Activated T-helper 2 cell treated with anti-CD3 and anti-CD28 coated beads, Interferon-gamma antibody, Interleukin-2, Interleukin-4, amounts not matched to agents 10 μg/mL and 5 μg/mL and 100 μg/mL, durations not matched to agents 14 hours and 24 hours and 36 hours (primary cell): ENCODE measurements around the gene NPAS3. TPM values are rescaled to one million over a fixed set of nuclear protein-coding genes. Genes with fewer than 3 reads are reported as not detected.

Experiments used
- DNase-seq: peaks from one replicate; pipeline ENCODE4 v3.0.0; 2021; ENCODE audit warnings: low spot score
- H3K27ac Mint-ChIP-seq: one replicate; pipeline ENCODE4 v1.8.0; 2021; ENCODE audit warnings: mixed read lengths
- H3K27me3 Mint-ChIP-seq: one replicate; pipeline ENCODE4 v1.8.0; 2021; ENCODE audit warnings: low read depth, mixed read lengths
- H3K36me3 Mint-ChIP-seq: one replicate; pipeline ENCODE4 v1.8.0; 2021; ENCODE audit warnings: low read depth, mixed read lengths
- H3K4me1 Mint-ChIP-seq: one replicate; pipeline ENCODE4 v1.8.0; 2021; ENCODE audit warnings: low read depth, mixed read lengths
- H3K4me3 Mint-ChIP-seq: one replicate; pipeline ENCODE4 v1.8.0; 2021; ENCODE audit warnings: low read depth, mild to moderate bottlenecking, moderate library complexity, mixed read lengths
- H3K9me3 Mint-ChIP-seq: one replicate; pipeline ENCODE4 v1.8.0; 2021; ENCODE audit warnings: mixed read lengths
- intact Hi-C: fragments of 100-400 bp; cut with micrococcal nuclease; formaldehyde crosslinking; loops from one replicate; pipeline ENCODE4 v1.15.1; 2023
- total RNA-seq: library from RNA; stranded (reverse); gene quantifications from 2 replicates; pipeline ENCODE4 v1.2.3, GENCODE V29; 2022

The NPAS3 gene
- total RNA-seq, 1 donor from 2014 or later, result not detected

DNA sequence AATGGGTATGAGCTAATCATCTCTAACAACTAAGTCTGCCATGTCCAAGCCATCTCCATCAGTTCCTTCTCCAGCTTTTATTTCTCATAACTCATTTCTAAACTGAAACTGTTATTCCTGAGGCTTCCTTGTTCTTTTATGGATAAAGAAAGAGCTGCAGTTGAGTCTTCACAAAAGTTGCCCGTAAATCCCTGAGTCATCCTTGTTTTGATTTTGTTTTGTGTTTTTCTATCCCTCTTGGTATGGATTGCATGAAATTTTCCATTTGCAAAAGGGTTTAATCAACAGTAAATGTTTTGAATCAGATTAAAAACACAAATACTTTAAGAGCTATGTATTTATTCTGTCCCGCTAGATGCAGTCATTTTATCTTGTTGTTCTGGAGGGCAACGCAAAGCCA lies 721.6 kb downstream of the NPAS3 start:
- Mint-ChIP-seq H3K9me3 (peaks cover 12% of the 10 kb centered on the region), H3K27ac (no peak overlapping the region), H3K27me3 (no peaks in the 10 kb centered on the region), H3K4me1 (no peaks in the 10 kb centered on the region), H3K4me3 (no peak overlapping the region), H3K36me3 (no peaks in the 10 kb centered on the region)
- intact Hi-C loops, result no loop called here
- DNase-seq, result no peak

DNA sequence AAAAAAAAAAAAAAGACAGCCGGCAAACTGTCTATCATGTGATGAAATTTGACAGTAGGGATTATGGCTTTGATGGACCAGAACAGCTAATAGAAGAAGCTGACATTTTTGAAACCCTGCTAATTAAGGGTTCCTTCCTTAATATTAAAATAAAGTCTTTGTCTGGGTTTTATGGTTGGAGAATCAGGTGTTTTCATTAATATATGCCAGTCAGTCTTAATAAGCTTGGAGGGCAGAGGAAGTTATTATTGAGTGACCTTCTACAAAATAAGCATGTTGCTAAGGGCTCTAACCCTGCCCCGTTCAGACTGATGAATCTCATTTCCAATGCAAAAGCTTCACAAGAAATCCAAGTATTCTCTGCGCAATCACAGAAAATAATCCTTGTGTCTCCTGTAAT lies 722.4 kb downstream of the NPAS3 start:
- Mint-ChIP-seq H3K4me3 (no peak overlapping the region), H3K36me3 (no peaks in the 10 kb centered on the region), H3K9me3 (peaks cover 12% of the 10 kb centered on the region), H3K4me1 (no peaks in the 10 kb centered on the region), H3K27me3 (no peaks in the 10 kb centered on the region), H3K27ac (no peak overlapping the region)
- intact Hi-C loops, result no loop called here
- DNase-seq, result no peak

DNA sequence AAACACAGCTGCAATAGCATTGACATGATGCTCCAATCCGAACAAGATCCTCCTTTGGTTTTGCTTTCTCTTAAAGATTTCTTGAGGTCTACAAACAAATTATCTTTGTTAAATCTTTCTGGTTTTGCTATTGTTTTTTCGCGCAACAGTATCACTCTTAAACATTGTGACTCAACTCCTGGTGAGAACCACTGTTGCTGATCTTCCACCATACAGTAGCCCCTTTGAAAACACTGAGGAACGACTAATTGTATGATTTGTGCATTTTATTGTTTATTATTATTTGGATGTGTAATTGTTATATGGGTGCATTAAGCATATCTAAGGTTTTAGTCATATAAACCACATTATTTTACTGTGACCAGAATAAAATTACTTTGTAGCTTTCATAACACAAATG lies 729.4 kb downstream of the NPAS3 start:
- intact Hi-C loops, result no loop called here
- H3K27me3 Mint-ChIP-seq, result no peaks in the 10 kb centered on the region
- peaks cover 8% of the 10 kb centered on the region for H3K9me3 Mint-ChIP-seq
- no peak overlapping the region for H3K4me3 Mint-ChIP-seq
- H3K36me3 Mint-ChIP-seq, result no peaks in the 10 kb centered on the region
- no peak for DNase-seq
- no peaks in the 10 kb centered on the region for H3K4me1 Mint-ChIP-seq
- no peak overlapping the region for H3K27ac Mint-ChIP-seq

DNA sequence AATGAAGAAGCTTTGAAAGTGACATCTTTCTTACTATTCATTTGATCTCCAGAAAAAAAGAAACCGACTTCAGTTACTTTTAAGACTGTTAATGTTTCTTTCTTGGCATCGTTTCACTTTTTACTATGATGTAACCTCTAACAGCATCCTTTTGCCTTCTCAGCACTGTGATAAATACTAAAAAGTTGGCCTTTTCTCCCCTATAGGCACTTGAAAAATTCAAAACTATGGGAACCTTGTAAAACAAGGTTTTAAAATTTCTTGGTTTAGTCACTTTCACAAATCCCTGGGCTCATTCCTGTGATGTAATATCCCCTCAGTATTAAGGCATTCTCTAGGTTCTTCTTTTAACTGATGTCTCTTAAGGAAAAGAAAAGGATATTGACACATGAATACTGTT lies 730.4 kb downstream of the NPAS3 start:
- Mint-ChIP-seq H3K36me3 (no peaks in the 10 kb centered on the region), H3K4me3 (no peak overlapping the region), H3K9me3 (peaks cover 4% of the 10 kb centered on the region), H3K27ac (no peak overlapping the region), H3K27me3 (no peaks in the 10 kb centered on the region), H3K4me1 (no peaks in the 10 kb centered on the region)
- DNase-seq, result no peak
- intact Hi-C loops, result no loop called here

DNA sequence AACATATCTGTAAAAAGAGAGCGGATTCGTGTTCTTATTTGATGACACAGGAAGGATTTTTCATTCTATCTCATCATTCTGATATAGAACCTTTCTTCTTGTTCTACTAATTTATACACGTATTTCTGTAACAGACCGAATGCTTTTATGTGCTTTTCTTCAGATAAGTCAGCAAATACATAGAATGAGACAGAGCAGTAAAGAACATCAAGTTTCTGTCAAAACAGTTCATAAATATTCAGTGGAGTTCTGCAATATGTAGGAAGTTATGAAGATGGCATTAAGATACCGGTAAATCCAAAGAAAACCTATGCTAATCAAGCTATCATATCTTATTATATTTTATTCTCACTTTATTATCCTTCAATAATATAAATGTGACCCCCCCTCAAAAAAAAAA lies 731.6 kb downstream of the NPAS3 start:
- Mint-ChIP-seq H3K9me3 (no peaks in the 10 kb centered on the region), H3K27ac (no peak overlapping the region), H3K27me3 (no peaks in the 10 kb centered on the region), H3K4me3 (no peak overlapping the region), H3K4me1 (no peaks in the 10 kb centered on the region), H3K36me3 (no peaks in the 10 kb centered on the region)
- DNase-seq, result no peak
- intact Hi-C loops, result no loop called here

DNA sequence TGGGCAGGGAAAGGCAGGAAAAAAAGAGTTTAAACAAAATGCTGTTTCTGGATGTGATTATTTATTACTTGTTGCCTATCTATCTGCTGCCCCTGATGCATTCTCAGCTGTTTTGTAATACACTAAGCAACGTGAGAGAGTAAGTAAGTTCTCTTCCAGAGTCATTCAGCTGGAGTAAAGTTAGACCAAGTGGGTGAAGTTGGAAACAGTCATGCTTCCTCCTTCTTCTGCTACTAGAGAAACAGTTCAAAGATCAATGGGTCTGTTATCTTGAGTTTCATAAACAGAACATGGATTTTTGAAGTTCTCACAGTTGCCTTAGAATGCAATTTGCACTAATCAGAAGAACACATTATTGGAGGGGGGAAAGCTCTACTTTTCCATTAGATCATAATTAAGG lies 732.9 kb downstream of the NPAS3 start:
- no peak overlapping the region for H3K4me3 Mint-ChIP-seq
- no peaks in the 10 kb centered on the region for H3K27me3 Mint-ChIP-seq

DNA sequence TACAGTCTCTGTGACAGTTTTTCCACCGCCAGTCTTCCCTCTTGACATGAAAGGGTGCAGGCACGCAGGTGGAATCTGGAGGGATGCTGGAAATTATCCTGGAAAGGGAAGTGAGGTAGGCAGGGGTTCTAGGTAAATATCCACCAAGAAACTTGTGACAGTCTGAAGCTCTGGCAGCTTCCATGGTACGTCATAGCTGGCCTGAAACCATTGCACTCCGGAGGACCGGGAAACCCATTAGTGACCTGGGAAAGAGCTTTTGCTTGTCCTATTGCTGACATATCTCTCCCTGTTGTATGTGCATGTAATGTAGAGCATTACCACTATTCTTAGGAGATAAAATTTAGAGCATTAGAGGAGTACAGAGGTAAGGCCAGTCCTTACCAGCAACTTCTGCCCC lies 736.2 kb downstream of the NPAS3 start:
- Mint-ChIP-seq H3K36me3 (no peaks in the 10 kb centered on the region), H3K4me3 (no peak overlapping the region), H3K9me3 (no peaks in the 10 kb centered on the region), H3K27me3 (no peaks in the 10 kb centered on the region), H3K27ac (no peak overlapping the region), H3K4me1 (peaks cover 3% of the 10 kb centered on the region)
- DNase-seq, result no peak
- intact Hi-C loops, result no loop called here

More for the DNA sequence above, 732.9 kb downstream of the NPAS3 start:
- intact Hi-C loops, result no loop called here
- H3K36me3 Mint-ChIP-seq, result no peaks in the 10 kb centered on the region
- no peak for DNase-seq
- H3K27ac Mint-ChIP-seq, result no peak overlapping the region
- H3K9me3 Mint-ChIP-seq, result no peaks in the 10 kb centered on the region
- H3K4me1 Mint-ChIP-seq, result peaks cover 3% of the 10 kb centered on the region

DNA sequence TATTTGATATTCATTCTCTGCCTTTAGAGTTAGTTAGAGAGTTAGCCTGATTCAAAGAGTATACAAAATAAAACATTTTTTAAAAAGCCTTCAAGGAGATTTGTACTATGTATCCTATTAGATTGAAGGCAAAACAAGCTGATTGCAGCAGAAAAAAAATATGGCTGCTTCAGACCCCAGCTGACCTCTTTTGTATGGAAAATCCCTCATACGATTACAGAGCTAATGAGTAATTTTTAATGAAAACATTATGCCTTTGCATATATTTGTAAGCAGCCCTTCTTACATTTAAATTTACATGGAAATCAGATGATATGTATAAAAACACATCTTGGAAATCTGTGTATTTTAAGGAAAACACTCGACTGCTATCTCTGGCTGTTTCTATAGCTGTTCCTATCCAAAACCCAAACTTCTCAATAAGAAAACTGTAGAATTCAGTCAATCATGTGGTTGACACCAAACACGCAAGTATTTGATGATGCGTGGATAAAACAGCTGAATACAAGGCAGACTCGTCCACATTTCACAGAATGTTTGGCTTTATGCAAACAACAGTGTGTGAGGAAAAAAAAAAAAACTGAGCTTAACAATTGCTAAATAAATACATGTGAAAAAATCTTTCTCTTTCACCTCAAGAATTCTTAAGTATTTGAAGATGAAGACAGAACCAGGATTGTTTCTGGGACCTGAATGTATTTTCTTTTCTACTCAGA lies 736.9 kb downstream of the NPAS3 start:
- intact Hi-C loops, result no loop called here
- H3K4me1 Mint-ChIP-seq, result peaks cover 3% of the 10 kb centered on the region

DNA sequence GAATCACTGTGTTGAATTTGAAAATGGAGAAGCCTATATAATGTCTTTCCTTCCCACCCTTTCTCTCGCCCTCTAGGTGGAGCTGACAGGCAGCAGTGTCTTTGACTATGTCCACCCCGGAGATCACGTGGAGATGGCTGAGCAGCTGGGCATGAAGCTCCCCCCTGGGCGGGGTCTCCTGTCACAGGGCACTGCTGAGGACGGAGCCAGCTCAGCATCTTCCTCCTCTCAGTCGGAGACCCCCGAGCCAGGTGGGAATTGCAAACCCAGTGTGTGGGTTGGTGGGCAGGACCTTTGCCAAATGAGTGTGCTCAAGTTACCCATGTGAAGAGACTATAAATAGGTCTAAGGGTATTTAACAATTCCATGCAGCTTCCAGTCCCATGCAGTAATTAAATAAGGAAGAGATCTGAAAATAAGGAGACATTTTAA lies 737.5 kb downstream of the NPAS3 start:
- Mint-ChIP-seq H3K9me3 (no peaks in the 10 kb centered on the region), H3K4me3 (no peak overlapping the region), H3K4me1 (peaks cover 3% of the 10 kb centered on the region), H3K27ac (no peak overlapping the region), H3K27me3 (no peaks in the 10 kb centered on the region), H3K36me3 (no peaks in the 10 kb centered on the region)
- intact Hi-C loops, result no loop called here
- no peak for DNase-seq

More for the DNA sequence above, 736.9 kb downstream of the NPAS3 start:
- H3K9me3 Mint-ChIP-seq, result no peaks in the 10 kb centered on the region
- H3K4me3 Mint-ChIP-seq, result no peak overlapping the region
- no peak for DNase-seq
- no peaks in the 10 kb centered on the region for H3K36me3 Mint-ChIP-seq
- H3K27me3 Mint-ChIP-seq, result no peaks in the 10 kb centered on the region
- no peak overlapping the region for H3K27ac Mint-ChIP-seq

DNA sequence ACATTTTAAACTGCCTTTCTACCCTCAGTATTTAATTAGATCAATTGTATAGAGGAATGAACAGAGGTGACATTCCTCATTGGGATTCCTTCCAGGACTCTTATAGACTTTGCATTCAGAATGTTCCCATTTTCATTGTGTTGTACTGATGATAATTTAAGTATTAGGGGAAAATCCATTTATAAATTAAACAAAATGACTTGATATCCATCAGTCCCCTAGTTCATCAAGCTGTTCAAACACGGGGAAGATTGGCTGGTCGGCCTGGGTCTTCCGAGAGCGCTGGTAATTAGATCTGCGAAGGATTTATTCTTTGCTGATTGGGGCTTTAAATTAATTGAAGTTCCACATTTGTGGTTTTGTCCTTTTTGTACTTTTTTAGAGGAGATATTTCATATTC lies 738.2 kb downstream of the NPAS3 start:
- intact Hi-C loops, result no loop called here
- H3K36me3 Mint-ChIP-seq, result no peaks in the 10 kb centered on the region

DNA sequence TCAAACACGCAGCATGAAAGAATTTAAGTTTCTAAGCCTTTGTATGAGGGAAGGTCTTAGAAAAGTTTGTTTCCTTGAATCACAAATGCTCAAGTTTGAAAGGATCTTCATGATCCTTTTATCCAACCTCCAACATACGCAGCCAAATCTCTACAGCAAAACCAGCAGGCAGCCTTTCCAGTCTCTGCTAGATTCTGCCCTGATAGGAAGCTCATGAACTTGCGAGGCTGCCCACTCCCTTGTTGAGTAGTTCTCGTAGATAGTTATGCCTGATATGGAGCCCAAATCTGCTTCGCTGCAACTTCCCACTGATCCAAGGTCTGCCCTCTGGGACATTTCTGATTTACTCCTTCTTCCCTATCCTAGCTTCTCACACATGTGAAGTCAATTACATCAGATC lies 739.3 kb downstream of the NPAS3 start:
- intact Hi-C loops, result no loop called here
- Mint-ChIP-seq H3K9me3 (no peaks in the 10 kb centered on the region), H3K27ac (no peak overlapping the region), H3K4me3 (no peak overlapping the region), H3K36me3 (no peaks in the 10 kb centered on the region), H3K4me1 (peaks cover 3% of the 10 kb centered on the region), H3K27me3 (no peaks in the 10 kb centered on the region)
- no peak for DNase-seq

More for the DNA sequence above, 738.2 kb downstream of the NPAS3 start:
- no peaks in the 10 kb centered on the region for H3K27me3 Mint-ChIP-seq
- H3K9me3 Mint-ChIP-seq, result no peaks in the 10 kb centered on the region
- H3K4me3 Mint-ChIP-seq, result no peak overlapping the region
- no peak overlapping the region for H3K27ac Mint-ChIP-seq
- no peak for DNase-seq
- peaks cover 3% of the 10 kb centered on the region for H3K4me1 Mint-ChIP-seq

DNA sequence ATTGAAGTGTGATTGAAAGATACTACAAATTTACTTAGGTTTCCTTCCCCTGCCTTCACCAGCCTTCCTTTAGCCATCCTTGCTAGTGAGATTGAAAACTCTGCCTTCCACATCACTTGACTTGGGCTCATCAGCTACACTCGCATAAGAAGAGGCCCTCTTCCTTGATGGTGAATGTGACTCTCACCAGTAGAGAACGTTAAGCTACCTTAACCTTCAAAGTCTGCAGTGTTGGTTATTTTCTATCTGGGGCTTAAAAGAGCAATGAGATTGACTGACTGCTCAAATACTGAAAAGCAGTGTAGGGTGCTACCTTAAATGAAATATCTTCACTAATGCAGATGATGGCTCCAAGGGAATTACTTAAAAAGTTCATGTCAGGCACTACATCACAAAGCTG lies 740.3 kb downstream of the NPAS3 start:
- H3K4me1 Mint-ChIP-seq, result peaks cover 3% of the 10 kb centered on the region
- H3K4me3 Mint-ChIP-seq, result no peak overlapping the region
- intact Hi-C loops, result no loop called here
- no peaks in the 10 kb centered on the region for H3K27me3 Mint-ChIP-seq
- no peaks in the 10 kb centered on the region for H3K36me3 Mint-ChIP-seq
- no peaks in the 10 kb centered on the region for H3K9me3 Mint-ChIP-seq
- no peak overlapping the region for H3K27ac Mint-ChIP-seq
- DNase-seq, result no peak

DNA sequence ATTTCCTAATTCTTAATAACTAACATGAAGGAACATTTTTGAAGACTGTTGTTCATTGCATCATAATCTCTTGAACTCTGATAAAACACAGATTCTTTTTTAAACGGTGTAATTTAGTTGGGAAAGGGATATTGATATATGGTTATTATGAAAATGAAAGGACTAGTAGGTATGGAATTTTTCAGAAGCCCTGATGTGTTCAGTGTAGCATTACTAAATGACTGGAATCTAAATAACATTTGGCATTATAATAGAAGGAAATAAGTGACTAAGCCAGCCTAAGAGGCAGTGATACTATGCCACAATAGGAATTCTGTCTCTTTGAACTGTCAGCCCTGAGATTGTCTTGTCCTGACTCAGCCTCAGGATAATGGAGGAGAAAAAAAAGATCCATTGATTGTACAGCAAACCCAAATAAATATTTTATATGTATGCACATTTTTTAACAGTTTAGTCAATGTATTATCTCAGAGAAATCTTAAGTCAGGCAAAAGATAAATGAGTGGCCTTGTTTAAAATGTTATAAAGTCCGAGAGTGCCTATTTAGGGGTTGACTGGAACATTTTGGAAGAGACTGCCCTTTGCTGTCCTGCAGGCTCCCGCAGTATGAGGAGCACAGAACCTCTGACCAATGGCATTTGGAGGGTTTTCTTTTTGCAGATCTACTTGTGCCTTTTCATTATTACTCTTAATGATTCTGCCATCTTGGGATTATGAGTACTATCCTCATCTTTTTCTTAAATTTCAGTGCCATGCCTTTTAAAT lies 741.0 kb downstream of the NPAS3 start:
- no peaks in the 10 kb centered on the region for H3K9me3 Mint-ChIP-seq
- H3K27me3 Mint-ChIP-seq, result no peaks in the 10 kb centered on the region
- no peak overlapping the region for H3K27ac Mint-ChIP-seq
- H3K36me3 Mint-ChIP-seq, result no peaks in the 10 kb centered on the region
- H3K4me3 Mint-ChIP-seq, result no peak overlapping the region
- no peak for DNase-seq
- intact Hi-C loops, result no loop called here
- H3K4me1 Mint-ChIP-seq, result peaks cover 3% of the 10 kb centered on the region
